Measurements from ENCODE around the gene CHCHD6.

Gene CHCHD6

DNA sequence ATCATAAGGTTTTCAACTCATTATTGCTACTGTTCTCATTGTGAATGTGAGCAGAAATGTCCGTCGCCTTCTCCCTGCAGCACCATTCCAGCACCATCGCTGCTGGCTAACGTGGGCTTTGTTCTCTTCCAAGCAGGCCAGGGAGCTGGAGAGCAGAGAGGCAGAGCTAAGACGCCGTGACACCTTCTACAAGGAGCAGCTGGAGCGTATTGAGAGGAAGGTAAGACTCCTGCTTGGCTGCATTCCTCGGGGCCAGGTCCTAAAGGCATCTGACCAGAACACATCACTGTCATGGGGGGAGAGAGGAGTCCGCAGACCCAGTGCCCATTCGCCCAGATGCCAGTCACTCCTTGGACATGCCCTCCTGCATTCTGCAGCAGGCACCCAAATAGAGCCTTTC, 148.5 kb downstream of the CHCHD6 start:
- no peak for DNase-seq (ENCODE audit: insufficient read length, low spot score)
- no peak for FAIRE-seq

GRCh38 chr3:126854666-126855065, 150.6 kb downstream of the CHCHD6 start:
- no peak for DNase-seq (ENCODE audit: insufficient read length, low spot score)
- no peak for FAIRE-seq

- DNase-seq (ENCODE audit: insufficient read length, low spot score) (no peak), FAIRE-seq (no peak)
Observed at GRCh38 chr3:126855374-126855773, 151.3 kb downstream of the CHCHD6 start.

DNA sequence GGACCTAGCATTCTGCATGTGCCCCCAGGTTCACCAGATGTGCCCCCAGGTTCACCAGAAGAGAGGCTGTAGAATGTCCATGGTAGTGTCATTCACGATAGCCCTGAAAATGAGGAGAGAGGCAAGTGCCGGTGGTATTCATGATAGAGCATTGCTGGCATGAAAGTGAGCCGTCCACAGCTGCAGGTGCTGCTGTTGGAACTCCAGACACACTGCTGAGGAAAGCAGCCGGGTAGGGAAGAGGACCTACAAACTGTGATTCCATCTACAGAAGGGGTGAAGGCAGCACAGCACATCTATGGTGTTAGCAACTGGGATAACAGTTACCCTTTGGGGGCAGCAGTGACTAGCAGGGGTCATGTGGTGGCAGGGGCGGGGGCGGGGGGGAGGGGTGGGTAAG, 153.9 kb downstream of the CHCHD6 start:
- DNase-seq (ENCODE audit: insufficient read length, low spot score) (no peak), FAIRE-seq (no peak)

- DNase-seq (ENCODE audit: insufficient read length, low spot score) (no peak), FAIRE-seq (no peak)
Observed at GRCh38 chr3:126858401-126858800, 154.4 kb downstream of the CHCHD6 start.

DNA sequence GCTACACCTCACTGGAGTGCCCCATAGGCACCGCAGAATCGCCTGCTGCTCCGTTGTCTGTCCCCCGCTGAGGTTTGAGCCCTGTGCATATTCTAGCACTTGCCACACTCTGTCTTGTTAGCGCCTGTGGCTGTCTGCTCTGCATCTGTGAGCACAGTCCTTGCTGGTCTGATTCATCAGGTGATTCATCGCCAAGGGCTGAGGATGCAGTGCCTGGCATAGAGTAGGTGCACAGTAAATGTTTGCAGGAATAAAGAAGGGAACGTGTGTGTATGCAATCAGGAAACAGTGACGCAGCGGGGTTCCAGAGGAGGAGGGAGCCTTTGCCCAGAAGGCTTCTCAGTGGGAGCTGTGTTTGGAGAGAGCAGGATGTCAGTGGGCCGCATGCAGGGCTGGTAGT, 154.8 kb downstream of the CHCHD6 start:
- FAIRE-seq = peak; percentile 72
- peak; percentile 51 for DNase-seq (ENCODE audit: insufficient read length, low spot score)

- no peak for FAIRE-seq
- no peak for DNase-seq (ENCODE audit: insufficient read length, low spot score)
Observed at GRCh38 chr3:126859415-126860246, 155.6 kb downstream of the CHCHD6 start.

GRCh38 chr3:126865736-126866135, 161.7 kb downstream of the CHCHD6 start:
- DNase-seq (ENCODE audit: insufficient read length, low spot score) (no peak), FAIRE-seq (no peak)

DNA sequence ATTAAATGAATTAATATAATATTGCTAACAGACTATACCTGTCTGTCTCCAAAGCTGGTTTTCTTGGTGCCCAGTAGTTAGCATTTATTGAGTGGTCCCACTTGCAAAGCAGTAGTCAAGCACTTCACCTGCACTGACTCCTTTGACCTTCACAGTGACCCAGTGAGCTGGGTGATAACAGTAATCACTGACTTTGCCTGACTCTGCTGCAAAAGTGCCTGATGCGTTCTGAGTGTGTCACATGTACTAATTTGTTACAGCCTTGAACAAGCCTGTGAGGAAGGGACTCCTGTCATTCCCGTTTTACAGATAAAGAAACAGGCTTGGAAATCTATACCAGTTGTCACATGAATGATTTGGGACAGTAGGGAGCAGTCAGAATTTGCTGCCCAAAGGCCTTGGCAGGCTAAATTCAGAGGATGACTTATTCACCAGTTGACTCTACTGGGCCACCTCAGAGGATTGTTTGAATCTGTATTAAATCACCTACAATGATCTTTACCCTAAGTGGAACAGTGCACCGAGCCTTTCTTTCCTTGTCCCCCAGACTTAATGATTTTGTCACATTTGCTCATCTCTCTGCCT, 162.2 kb downstream of the CHCHD6 start:
- no peak for FAIRE-seq
- DNase-seq (ENCODE audit: insufficient read length, low spot score) = no peak

- FAIRE-seq = no peak
- no peak for DNase-seq (ENCODE audit: insufficient read length, low spot score)
Observed at GRCh38 chr3:126867190-126867862, 163.3 kb downstream of the CHCHD6 start.

GRCh38 chr3:126867863-126868200, 163.8 kb downstream of the CHCHD6 start:
- no peak for DNase-seq (ENCODE audit: insufficient read length, low spot score)
- no peak for FAIRE-seq

DNA sequence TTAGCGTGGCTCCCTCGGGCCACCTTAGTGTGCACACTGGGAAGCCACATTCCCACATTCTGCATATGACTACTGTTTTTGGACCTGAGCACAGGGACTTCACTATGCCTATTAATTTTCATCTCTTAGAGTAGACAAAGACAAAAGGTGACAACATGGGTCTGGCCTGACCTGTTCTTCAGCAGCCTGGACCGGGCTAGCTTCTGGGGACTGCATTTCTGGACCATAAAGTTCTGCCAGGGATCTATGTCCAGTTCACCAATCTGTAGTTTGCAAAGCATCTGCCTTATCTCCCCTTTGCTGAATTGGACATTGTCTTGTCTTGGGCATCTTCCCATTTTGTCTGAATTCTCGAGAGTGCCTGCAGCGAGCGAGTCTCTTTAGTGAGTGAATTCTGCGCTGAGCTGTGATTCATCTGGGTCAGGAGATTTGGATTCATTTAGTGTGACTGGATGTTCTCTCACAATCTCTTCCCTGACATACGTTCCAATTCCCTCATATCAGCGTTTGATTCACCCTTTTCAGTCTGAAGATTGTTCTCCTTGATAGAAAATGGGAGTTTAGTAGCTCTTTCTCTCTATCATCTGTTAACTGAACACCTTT, 166.7 kb downstream of the CHCHD6 start:
- FAIRE-seq (no peak), DNase-seq (ENCODE audit: insufficient read length, low spot score) (no peak)

- FAIRE-seq (no peak), DNase-seq (ENCODE audit: insufficient read length, low spot score) (no peak)
Observed at GRCh38 chr3:126872701-126873342, 168.8 kb downstream of the CHCHD6 start.

DNA sequence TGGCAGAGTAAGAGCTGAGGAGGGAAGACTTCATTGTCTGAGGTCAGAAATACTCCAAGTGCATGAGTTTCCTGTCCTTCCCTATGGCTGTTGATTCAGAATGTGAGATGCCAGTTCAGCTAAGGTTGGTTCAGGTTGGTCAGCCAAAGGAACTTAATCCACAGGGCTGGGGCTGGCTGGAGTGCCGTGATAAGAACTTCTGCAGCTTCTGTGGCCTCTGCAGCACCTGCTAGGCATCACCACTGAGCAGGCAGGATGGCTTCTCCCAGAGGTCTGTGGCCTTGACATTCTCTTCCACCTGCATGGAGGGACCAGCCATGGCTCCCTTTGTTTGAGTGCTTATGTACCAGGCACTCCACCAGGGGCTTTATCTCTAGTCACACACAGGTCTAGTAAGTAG, 169.4 kb downstream of the CHCHD6 start:
- FAIRE-seq = no peak

DNA sequence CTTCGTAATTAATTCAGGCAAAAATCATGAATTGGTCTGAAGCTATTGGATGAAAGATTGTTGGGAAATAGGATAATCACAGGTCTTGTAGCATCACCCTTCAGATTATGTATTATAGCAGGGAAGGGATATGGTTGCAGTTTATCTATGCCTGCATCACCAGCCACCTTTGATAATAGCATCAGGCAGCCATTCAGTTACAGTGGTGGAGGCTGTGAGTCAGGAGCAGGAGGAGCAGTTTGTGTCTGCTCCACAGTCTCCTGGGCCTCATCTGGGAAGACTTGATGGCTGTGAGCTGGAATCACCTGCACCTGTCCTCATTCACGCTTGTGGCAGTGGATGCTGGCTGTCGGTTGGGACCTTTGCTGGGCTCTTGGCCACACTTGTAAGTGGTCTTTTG, 174.6 kb downstream of the CHCHD6 start:
- no peak for FAIRE-seq
- DNase-seq (ENCODE audit: insufficient read length, low spot score) = no peak

More for the DNA sequence above, 169.4 kb downstream of the CHCHD6 start:
- DNase-seq (ENCODE audit: insufficient read length, low spot score) = no peak

GRCh38 chr3:126880901-126881300, 176.9 kb downstream of the CHCHD6 start:
- FAIRE-seq (no peak), DNase-seq (ENCODE audit: insufficient read length, low spot score) (no peak)

GRCh38 chr3:126881861-126882260, 177.8 kb downstream of the CHCHD6 start:
- no peak for DNase-seq (ENCODE audit: insufficient read length, low spot score)
- FAIRE-seq = no peak

DNA sequence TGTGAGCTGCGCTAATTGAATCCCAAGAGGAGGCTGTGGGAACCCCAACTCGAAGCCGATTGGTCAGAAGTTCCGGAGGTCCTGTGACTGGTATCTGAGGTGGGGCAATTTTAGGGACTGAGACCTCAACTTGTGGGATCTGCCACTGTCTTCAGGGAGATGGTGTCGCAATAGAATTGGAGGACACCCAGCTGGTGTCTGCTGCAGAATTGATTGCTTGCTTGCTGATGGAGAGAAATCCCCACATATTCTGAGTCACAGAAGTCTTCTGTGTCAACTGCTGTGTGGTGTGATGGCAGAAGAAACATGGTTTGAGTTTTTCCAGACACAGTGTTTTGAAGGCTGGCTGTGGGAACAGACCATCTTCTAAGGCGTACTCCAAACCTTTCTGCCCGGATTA, 179.2 kb downstream of the CHCHD6 start:
- FAIRE-seq (no peak), DNase-seq (ENCODE audit: insufficient read length, low spot score) (no peak)

GRCh38 chr3:126885425-126885824, 181.4 kb downstream of the CHCHD6 start:
- DNase-seq (ENCODE audit: insufficient read length, low spot score) (no peak), FAIRE-seq (no peak)

GRCh38 chr3:126886217-126886616, 182.2 kb downstream of the CHCHD6 start:
- FAIRE-seq (peak; percentile 78), DNase-seq (ENCODE audit: insufficient read length, low spot score) (peak; percentile 31)

DNA sequence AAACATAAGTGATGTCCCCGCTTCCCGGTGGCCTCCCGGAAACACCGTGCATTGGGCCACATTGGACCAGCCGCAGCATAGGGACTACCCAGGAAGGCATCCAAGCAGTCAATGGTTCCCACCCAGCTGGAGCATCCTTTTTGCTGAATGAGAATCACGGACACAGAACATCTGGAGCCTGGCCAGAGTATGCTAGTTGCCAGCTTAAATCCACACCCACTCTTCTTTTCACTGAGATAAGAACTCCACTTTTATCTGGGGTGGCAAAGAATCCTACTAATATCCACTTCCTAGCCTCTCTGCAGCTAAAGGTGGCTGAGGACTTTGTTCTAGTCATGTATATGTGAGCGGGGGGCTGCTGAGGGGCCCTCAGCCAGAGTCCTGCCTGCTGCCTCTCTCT, 183.6 kb downstream of the CHCHD6 start:
- no peak for FAIRE-seq
- DNase-seq (ENCODE audit: insufficient read length, low spot score) = no peak

Data from HTR-8/SVneo (cell line).